Neural cell (in vitro differentiated cells): ENCODE data around the gene NKX1-2. TPM values are rescaled to one million over a fixed set of nuclear protein-coding genes. Genes with fewer than 3 reads are reported as not detected.

Experiments used
- H2AFZ ChIP-seq: fragments of 200-600, 300-800 bp; sonication (generic), shearing (Covaris generic); 2 replicates; pipeline ENCODE4 v1.6.0; 2014; ENCODE audit warnings: low read depth, mild to moderate bottlenecking, antibody characterized with exemption, low read length, moderate library complexity
- H3F3A ChIP-seq: fragments of 200-600 bp; shearing (Covaris generic); 2 replicates; pipeline ENCODE4 v1.6.1; 2016; ENCODE audit warnings: mild to moderate bottlenecking, moderate library complexity, mixed read lengths, antibody characterized with exemption, low read length; ENCODE audit not compliant: insufficient read depth, poor library complexity, severe bottlenecking
- H3K27ac ChIP-seq: fragments of 200-600, 300-800 bp; sonication (generic), shearing (Covaris generic); 2 replicates; pipeline ENCODE4 v1.5.1; 2014; ENCODE audit warnings: mild to moderate bottlenecking, low read length, moderate library complexity
- H3K27me3 ChIP-seq: fragments of 300-800, 200-600 bp; sonication (generic), shearing (Covaris generic); 2 replicates; pipeline ENCODE4 v1.6.0; 2014; ENCODE audit warnings: mild to moderate bottlenecking, low read depth, low read length, moderate library complexity; ENCODE audit not compliant: insufficient read depth
- H3K36me3 ChIP-seq: fragments of 300-800, 200-600 bp; sonication (generic), shearing (Covaris generic); 2 replicates; pipeline ENCODE4 v1.5.1; 2014; ENCODE audit warnings: mild to moderate bottlenecking, antibody characterized with exemption, low read length, moderate library complexity; ENCODE audit not compliant: insufficient read depth
- H3K4me2 ChIP-seq: fragments of 300-800, 200-600 bp; sonication (generic), shearing (Covaris generic); 2 replicates; pipeline ENCODE4 v1.6.0; 2014; ENCODE audit warnings: mild to moderate bottlenecking, low read length
- H3K4me3 ChIP-seq: fragments of 300-800, 200-600 bp; sonication (generic), shearing (Covaris generic); 2 replicates; pipeline ENCODE4 v1.5.1; 2014; ENCODE audit warnings: mild to moderate bottlenecking, low read length, moderate library complexity
- H3K79me2 ChIP-seq: fragments of 200-600 bp; shearing (Covaris generic); replicated peaks from 2 replicates; pipeline ENCODE4 v1.6.0; 2014; ENCODE audit warnings: mild to moderate bottlenecking, low read length, moderate library complexity; ENCODE audit not compliant: insufficient read depth
- H3K9ac ChIP-seq: fragments of 300-800, 200-600 bp; sonication (generic), shearing (Covaris generic); 2 replicates; pipeline ENCODE4 v1.6.1; 2016; ENCODE audit warnings: mild to moderate bottlenecking, low read length, mixed read lengths
- H3K9me2 ChIP-seq: fragments of 200-600 bp; shearing (Covaris generic); 2 replicates; pipeline ENCODE4 v1.6.1; 2016; ENCODE audit warnings: mild to moderate bottlenecking, low read length, mixed read lengths; ENCODE audit not compliant: insufficient read depth
- H3K9me3 ChIP-seq: fragments of 200-600, 300-800 bp; sonication (generic), shearing (Covaris generic); 2 replicates; pipeline ENCODE4 v1.6.1; 2016; ENCODE audit warnings: mild to moderate bottlenecking, mixed run types, low read length, moderate library complexity, mixed read lengths
- H4K20me1 ChIP-seq: fragments of 200-600 bp; shearing (Covaris generic); 2 replicates; pipeline ENCODE4 v1.6.1; 2016; ENCODE audit warnings: mild to moderate bottlenecking, mixed run types; ENCODE audit not compliant: insufficient read depth
- CTCF ChIP-seq: fragments of 450-650 bp; IDR thresholded peaks from 2 replicates; pipeline ENCODE4 v1.5.1; 2014; ENCODE audit warnings: antibody characterized with exemption, mild to moderate bottlenecking, moderate library complexity; ENCODE audit not compliant: poor library complexity, severe bottlenecking
- EP300 ChIP-seq: fragments of 450-650 bp; conservative IDR thresholded peaks from 2 replicates; pipeline ENCODE4 v1.6.1; 2014; ENCODE audit warnings: antibody characterized with exemption, mild to moderate bottlenecking, moderate library complexity; ENCODE audit not compliant: poor library complexity, severe bottlenecking
- EZH2 ChIP-seq: fragments of 200-600, 300-800 bp; shearing (Covaris generic), sonication (generic); IDR thresholded peaks from 2 replicates; pipeline ENCODE4 v1.6.1; 2014; ENCODE audit warnings: antibody characterized with exemption, low read length, borderline replicate concordance, mild to moderate bottlenecking; ENCODE audit not compliant: insufficient read depth, poor library complexity, severe bottlenecking
- MXI1 ChIP-seq: fragments of 450-650 bp; conservative IDR thresholded peaks from 2 replicates; pipeline ENCODE4 v1.6.1; 2014; ENCODE audit warnings: antibody characterized with exemption, mild to moderate bottlenecking; ENCODE audit not compliant: poor library complexity, severe bottlenecking
- POLR2AphosphoS5 ChIP-seq: IDR thresholded peaks from 2 replicates; pipeline ENCODE4 v1.6.1; 2012
- RAD21 ChIP-seq: fragments of 450-650 bp; conservative IDR thresholded peaks from 2 replicates; pipeline ENCODE4 v1.6.1; 2014; ENCODE audit warnings: antibody characterized with exemption, mild to moderate bottlenecking, moderate library complexity
- REST ChIP-seq: IDR thresholded peaks from 2 replicates; pipeline ENCODE4 v1.6.1; 2012; ENCODE audit warnings: borderline replicate concordance
- SMC3 ChIP-seq: fragments of 450-650 bp; conservative IDR thresholded peaks from 2 replicates; pipeline ENCODE4 v1.6.1; 2014; ENCODE audit warnings: antibody characterized with exemption, mild to moderate bottlenecking, moderate library complexity; ENCODE audit not compliant: poor library complexity
- TAF1 ChIP-seq: IDR thresholded peaks from 2 replicates; pipeline ENCODE4 v1.6.1; 2012; ENCODE audit warnings: low read depth
- polyA plus RNA-seq: library from polyadenylated mRNA; depleted of rRNA; stranded (reverse); fragments of >200 nt; gene quantifications from 2 replicates; pipeline ENCODE4 v1.2.3, GENCODE V29; 2014

NKX1-2 gene
- polyA plus RNA-seq, 1 donor from 2014 or later: 0.19 TPM

DNA sequence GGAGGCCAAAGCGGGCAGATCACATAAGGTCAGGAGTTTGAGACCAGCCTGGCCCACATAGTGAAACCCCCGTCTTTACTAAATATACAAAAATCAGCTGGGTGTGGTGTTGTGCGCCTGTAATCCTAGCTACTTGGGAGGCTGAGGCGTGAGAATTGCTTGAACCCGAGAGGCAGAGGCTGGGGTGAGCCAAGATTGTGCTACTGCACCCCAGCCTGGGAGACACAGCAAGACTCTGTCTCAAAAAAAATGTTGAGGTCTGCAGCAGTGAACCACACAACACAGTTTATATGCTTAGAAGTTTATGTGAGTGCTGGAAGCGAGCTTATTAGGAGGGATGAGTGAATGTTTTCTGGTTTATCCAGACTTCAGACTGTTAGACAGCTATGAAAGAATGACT lies 22.2 kb upstream of the NKX1-2 start:
- no peak overlapping the region for H3K27ac ChIP-seq
- H3K9ac ChIP-seq: no peak overlapping the region
- no peaks in the 10 kb centered on the region for H4K20me1 ChIP-seq
- H3K79me2 ChIP-seq: no peaks in the 10 kb centered on the region
- no peaks in the 10 kb centered on the region for H3F3A ChIP-seq
- H3K27me3 ChIP-seq: no peaks in the 10 kb centered on the region
- TF ChIP-seq RAD21 (no peak), TAF1 (no peak), EZH2 (no peak), SMC3 (no peak), REST (no peak), MXI1 (no peak), CTCF (no peak), POLR2AphosphoS5 (no peak), EP300 (no peak)
- no peak overlapping the region for H2AFZ ChIP-seq
- H3K36me3 ChIP-seq: no peaks in the 10 kb centered on the region
- no peaks in the 10 kb centered on the region for H3K9me2 ChIP-seq
- no peak overlapping the region for H3K4me3 ChIP-seq
- no peak overlapping the region for H3K4me2 ChIP-seq
- no peaks in the 10 kb centered on the region for H3K9me3 ChIP-seq

GRCh38 chr10:124470544-124471434 lies 21.0 kb upstream of the NKX1-2 start:
- H2AFZ ChIP-seq: no peak overlapping the region
- H4K20me1 ChIP-seq: no peaks in the 10 kb centered on the region
- H3K9ac ChIP-seq: no peak overlapping the region
- no peaks in the 10 kb centered on the region for H3K79me2 ChIP-seq
- no peaks in the 10 kb centered on the region for H3K27me3 ChIP-seq
- no peak overlapping the region for H3K4me2 ChIP-seq
- H3F3A ChIP-seq: no peaks in the 10 kb centered on the region
- no peak overlapping the region for H3K27ac ChIP-seq
- TF ChIP-seq POLR2AphosphoS5 (no peak), TAF1 (no peak), EP300 (no peak), SMC3 (no peak), CTCF (no peak), RAD21 (no peak), REST (no peak), MXI1 (no peak), EZH2 (no peak)
- H3K9me2 ChIP-seq: no peaks in the 10 kb centered on the region
- no peaks in the 10 kb centered on the region for H3K36me3 ChIP-seq
- H3K4me3 ChIP-seq: no peak overlapping the region
- H3K9me3 ChIP-seq: no peaks in the 10 kb centered on the region
